ENCODE results near the gene DYNLT5. TPM values are rescaled to one million over a fixed set of nuclear protein-coding genes. Genes with fewer than 3 reads are reported as not detected.

Gene DYNLT5
- total RNA-seq, 1 experiment from 2014 or later = 0.83 TPM

- no peaks in the 10 kb centered on the region for H3K36me3 Mint-ChIP-seq (ENCODE audit: insufficient read depth in 1 of 3, low read depth in 3 of 3)
- Histone ChIP-seq H4K20me1 (ENCODE audit: control insufficient read depth, insufficient read depth, insufficient read length) (no peaks in the 10 kb centered on the region), H3K4ac (ENCODE audit: low read depth, low read length) (no peak overlapping the region), H2AK5ac (ENCODE audit: insufficient read length, low read length) (no peak overlapping the region), H2BK15ac (ENCODE audit: low read depth, low read length) (no peak overlapping the region), H3K79me1 (ENCODE audit: insufficient read depth, low read depth, low read length, poor library complexity, severe bottlenecking) (no peaks in the 10 kb centered on the region), H3T11ph (ENCODE audit: low read length) (no peak overlapping the region), H3K56ac (ENCODE audit: insufficient read length, low read depth, low read length) (no peak overlapping the region), H2AFZ (ENCODE audit: low read length) (no peak overlapping the region), H2BK120ac (ENCODE audit: low read depth, low read length, poor library complexity, severe bottlenecking) (no peak overlapping the region), H3K4me1 (ENCODE audit: insufficient read depth, low read length) (peaks cover 3% of the 10 kb centered on the region; the same call in 1 of the 2 replicates), H3K27ac (ENCODE audit: insufficient read length, low read depth, low read length) (no peak overlapping the region), H3K14ac (ENCODE audit: insufficient read depth, low read length) (no peak overlapping the region), H3K23ac (ENCODE audit: insufficient read length, low read depth, low read length) (no peak overlapping the region), H4K5ac (ENCODE audit: insufficient read length, low read depth, low read length) (no peak overlapping the region), H3K9me3 (ENCODE audit: control insufficient read depth, low read depth, low read length) (no peaks in the 10 kb centered on the region), H3K23me2 (ENCODE audit: insufficient read length, low read depth, low read length, poor library complexity, severe bottlenecking) (no peaks in the 10 kb centered on the region), H3K9ac (ENCODE audit: extremely low read depth, insufficient read length, low read length) (no peak overlapping the region), H3K18ac (ENCODE audit: insufficient read length, low read depth, low read length) (no peak overlapping the region), H3K4me2 (ENCODE audit: insufficient read depth, insufficient read length, low read length) (no peak overlapping the region), H4K8ac (replicated peaks; ENCODE audit: insufficient read length, low read depth, low read length) (no peak overlapping the region), H2BK20ac (ENCODE audit: low read depth, low read length, poor library complexity, severe bottlenecking) (no peak overlapping the region), H4K91ac (ENCODE audit: insufficient read length, low read depth, low read length) (no peak overlapping the region), H2BK12ac (ENCODE audit: insufficient read length, low read depth, low read length) (no peak overlapping the region), H2BK5ac (ENCODE audit: insufficient read length, low read length) (no peak overlapping the region), H3K79me2 (ENCODE audit: insufficient read depth, low read length) (no peaks in the 10 kb centered on the region), H3K27me3 (ENCODE audit: insufficient read depth, low read length) (no peaks in the 10 kb centered on the region)
- H3K4me3 Mint-ChIP-seq = no peak overlapping the region
- DNase-seq = peak; percentile 50
- no peak for TF ChIP-seq CTCF (conservative IDR thresholded peaks at IDR 0.05)
- peaks cover 13 to 14% of the 10 kb centered on the region in 2 experiments for H3K4me1 Mint-ChIP-seq
- peak overlapping the region in 2 of 3 experiments; percentile 82 to 92; a peak in 5 of 7 replicates for H3K27ac Mint-ChIP-seq
- H3K9me3 Mint-ChIP-seq = peaks cover 0 to 5% of the 10 kb centered on the region in 2 experiments; a peak in 2 of 5 replicates
- WGBS (ENCODE audit: extremely low coverage, insufficient read length, low lambda C conversion rate) = no CpG with 5 or more reads among the region's 2 CpGs
- peaks cover 7% of the 10 kb centered on the region for H3K27me3 Mint-ChIP-seq (ENCODE audit: low read depth)
Observed at GRCh38 chr1:66730462-66730861, 21.8 kb upstream of the DYNLT5 start.
